IPS DF 6.9 (cell line): ENCODE data around the gene ZDHHC8.

Experiments
- DNase-seq: peaks from one replicate; pipeline ENCODE4 v3.0.0-alpha.2; 2013; ENCODE audit warnings: low read depth, low spot score
- H3K27ac ChIP-seq: one replicate; pipeline ENCODE4 v1.5.1; 2013; ENCODE audit warnings: low read length, control low read depth
- H3K27me3 ChIP-seq: 2 replicates; pipeline ENCODE4 v1.6.1; 2013; ENCODE audit warnings: mild to moderate bottlenecking, low read length; ENCODE audit not compliant: control insufficient read depth, insufficient read depth
- H3K36me3 ChIP-seq: 2 replicates; pipeline ENCODE4 v1.6.1; 2013; ENCODE audit warnings: low read length; ENCODE audit not compliant: control insufficient read depth, insufficient read depth
- H3K4me1 ChIP-seq: 2 replicates; pipeline ENCODE4 v1.6.1; 2013; ENCODE audit warnings: low read length; ENCODE audit not compliant: control insufficient read depth, insufficient read depth
- H3K4me3 ChIP-seq: 2 replicates; pipeline ENCODE4 v1.5.1; 2013; ENCODE audit warnings: mild to moderate bottlenecking, low read length
- H3K9me3 ChIP-seq: 2 replicates; pipeline ENCODE4 v1.6.1; 2013; ENCODE audit warnings: low read length, inconsistent platforms; ENCODE audit not compliant: control insufficient read depth, insufficient read depth
- WGBS: extraction: QIAGEN DNeasy Blood & Tissue Kit; methylation state at CpG from one replicate; pipeline ENCODE4 v1.1.7; 2013; ENCODE audit warnings: mixed read lengths, missing lambda C conversion rate; ENCODE audit not compliant: insufficient read length, insufficient coverage; 5-methylcytosine and 5-hydroxymethylcytosine counted together

ZDHHC8 gene

GRCh38 chr22:20167643-20168322 is 36.2 kb downstream of the ZDHHC8 start:
- H3K36me3 ChIP-seq = no peaks in the 10 kb centered on the region
- no peaks in the 10 kb centered on the region for H3K27me3 ChIP-seq
- no peaks in the 10 kb centered on the region for H3K9me3 ChIP-seq
- H3K4me1 ChIP-seq = no peaks in the 10 kb centered on the region
- no peak overlapping the region for H3K27ac ChIP-seq
- no peak overlapping the region for H3K4me3 ChIP-seq
- DNase-seq = no peak
- WGBS = no CpG with 5 or more reads among the region's 19 CpGs

GRCh38 chr22:20169253-20169822 is 37.7 kb downstream of the ZDHHC8 start:
- H3K4me1 ChIP-seq = no peaks in the 10 kb centered on the region; the same call in 1 of the 2 replicates
- no peaks in the 10 kb centered on the region for H3K36me3 ChIP-seq
- WGBS = no CpG with 5 or more reads among the region's 10 CpGs
- no peak overlapping the region for H3K27ac ChIP-seq
- no peak overlapping the region for H3K4me3 ChIP-seq
- H3K27me3 ChIP-seq = no peaks in the 10 kb centered on the region
- no peak for DNase-seq
- no peaks in the 10 kb centered on the region for H3K9me3 ChIP-seq

- Histone ChIP-seq H3K4me1 (no peaks in the 10 kb centered on the region; the same call in 1 of the 2 replicates), H3K27me3 (no peaks in the 10 kb centered on the region), H3K36me3 (no peaks in the 10 kb centered on the region), H3K9me3 (no peaks in the 10 kb centered on the region), H3K4me3 (no peak overlapping the region), H3K27ac (no peak overlapping the region)
- no peak for DNase-seq
- no CpG with 5 or more reads among the region's 13 CpGs for WGBS
These were observed 38.6 kb downstream of the ZDHHC8 start for GRCh38 chr22:20170170-20170569.

- WGBS = no CpG with 5 or more reads among the region's 12 CpGs
- H3K9me3 ChIP-seq = no peaks in the 10 kb centered on the region
- no peaks in the 10 kb centered on the region; the same call in 1 of the 2 replicates for H3K4me1 ChIP-seq
- no peak for DNase-seq
- H3K4me3 ChIP-seq = no peak overlapping the region
- no peaks in the 10 kb centered on the region for H3K36me3 ChIP-seq
- H3K27me3 ChIP-seq = no peaks in the 10 kb centered on the region
- H3K27ac ChIP-seq = no peak overlapping the region
These were observed 39.9 kb downstream of the ZDHHC8 start for GRCh38 chr22:20171288-20172140.

GRCh38 chr22:20172141-20172613 is 40.6 kb downstream of the ZDHHC8 start:
- Histone ChIP-seq H3K4me1 (no peaks in the 10 kb centered on the region; the same call in 1 of the 2 replicates), H3K27me3 (no peaks in the 10 kb centered on the region), H3K9me3 (no peaks in the 10 kb centered on the region), H3K4me3 (no peak overlapping the region), H3K27ac (no peak overlapping the region), H3K36me3 (no peaks in the 10 kb centered on the region)
- no CpG with 5 or more reads among the region's 10 CpGs for WGBS
- DNase-seq = no peak

GRCh38 chr22:20173246-20173645 is 41.6 kb downstream of the ZDHHC8 start:
- DNase-seq = no peak
- Histone ChIP-seq H3K36me3 (no peaks in the 10 kb centered on the region), H3K4me1 (no peaks in the 10 kb centered on the region; the same call in 1 of the 2 replicates), H3K4me3 (no peak overlapping the region), H3K9me3 (no peaks in the 10 kb centered on the region), H3K27ac (no peak overlapping the region), H3K27me3 (no peaks in the 10 kb centered on the region)
- whole genome bisulfite sequencing = no CpG with 5 or more reads among the region's 11 CpGs

- no CpG with 5 or more reads among the region's 10 CpGs for WGBS
- Histone ChIP-seq H3K27ac (no peak overlapping the region), H3K4me1 (no peaks in the 10 kb centered on the region; the same call in 1 of the 2 replicates), H3K27me3 (no peaks in the 10 kb centered on the region), H3K36me3 (no peaks in the 10 kb centered on the region), H3K4me3 (no peak overlapping the region), H3K9me3 (no peaks in the 10 kb centered on the region)
- DNase-seq = no peak
These were observed 42.2 kb downstream of the ZDHHC8 start for GRCh38 chr22:20173772-20174171.

GRCh38 chr22:20174785-20175596 is 43.4 kb downstream of the ZDHHC8 start:
- Histone ChIP-seq H3K4me1 (no peaks in the 10 kb centered on the region; the same call in 1 of the 2 replicates), H3K27me3 (no peaks in the 10 kb centered on the region), H3K36me3 (no peaks in the 10 kb centered on the region), H3K27ac (no peak overlapping the region), H3K4me3 (no peak overlapping the region), H3K9me3 (no peaks in the 10 kb centered on the region)
- no peak for DNase-seq
- no CpG with 5 or more reads among the region's 19 CpGs for WGBS

- Histone ChIP-seq H3K36me3 (no peaks in the 10 kb centered on the region), H3K4me1 (no peaks in the 10 kb centered on the region; the same call in 1 of the 2 replicates), H3K9me3 (no peaks in the 10 kb centered on the region), H3K4me3 (no peak overlapping the region), H3K27me3 (no peaks in the 10 kb centered on the region), H3K27ac (no peak overlapping the region)
- WGBS = no CpG with 5 or more reads among the region's 12 CpGs
- DNase-seq = no peak
These were observed 43.9 kb downstream of the ZDHHC8 start for GRCh38 chr22:20175597-20175900.
